GM21367 (cell line): ENCODE results near the gene DDX39B.
A peak's percentile ranks its signal among the peaks of the same experiment; 100 is the strongest.

ENCODE experiments used
- ATAC-seq: cut with Tn5 transposase; IDR thresholded peaks from one replicate; pipeline ENCODE4 v1.9.1; 2021; ENCODE audit not compliant: unreplicated experiment

DDX39B gene

GRCh38 chr6:31548544-31548873, 6.7 kb upstream of the DDX39B start:
- no peak for ATAC-seq

- no peak for ATAC-seq
Measured at GRCh38 chr6:31547727-31548543, 6.1 kb upstream of the DDX39B start.

- ATAC-seq: peak; percentile 42
Measured at GRCh38 chr6:31546958-31547726, 5.3 kb upstream of the DDX39B start, which contains the start of gene NFKBIL1. NFKBIL1 (plus strand) TSS chr6:31547608; CDS start chr6:31547695, 87 bp downstream.

DNA sequence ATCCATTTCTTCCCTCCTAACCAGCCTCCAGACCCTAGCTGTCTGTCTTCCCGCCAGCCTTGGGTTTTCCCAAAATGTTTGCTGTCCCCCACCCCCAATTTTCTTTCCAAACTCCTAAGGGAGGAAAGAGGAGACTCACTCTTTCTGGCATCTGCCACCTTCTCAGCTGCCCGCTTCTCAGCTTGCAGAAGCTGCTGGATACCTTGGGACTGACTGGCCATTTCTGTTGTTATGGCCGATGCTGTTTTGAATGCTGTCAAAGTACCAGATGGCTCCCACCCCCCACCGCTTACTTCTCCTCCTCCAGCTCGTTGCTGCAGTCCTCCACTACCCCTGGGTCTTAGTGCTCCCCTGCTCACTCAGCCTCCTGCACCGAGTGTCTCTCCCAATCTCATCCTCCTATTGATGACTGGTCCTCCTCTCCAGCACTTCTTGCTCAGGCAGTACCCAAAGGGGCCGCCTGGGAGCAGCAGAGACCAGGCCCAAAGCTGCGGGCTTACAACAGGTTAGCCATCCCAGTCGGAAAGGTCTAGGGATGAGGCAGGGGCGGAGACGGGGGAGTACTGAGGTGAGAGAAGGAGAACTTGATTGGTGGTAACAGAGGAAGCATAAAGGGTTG, 4.6 kb upstream of the DDX39B start, which contains the start of gene ATP6V1G2:
ATP6V1G2 (minus strand) TSS at position 270 of the 619 bp plus-strand sequence; CDS start at position 221, 49 bp downstream.
- peak; percentile 36 for ATAC-seq

DNA sequence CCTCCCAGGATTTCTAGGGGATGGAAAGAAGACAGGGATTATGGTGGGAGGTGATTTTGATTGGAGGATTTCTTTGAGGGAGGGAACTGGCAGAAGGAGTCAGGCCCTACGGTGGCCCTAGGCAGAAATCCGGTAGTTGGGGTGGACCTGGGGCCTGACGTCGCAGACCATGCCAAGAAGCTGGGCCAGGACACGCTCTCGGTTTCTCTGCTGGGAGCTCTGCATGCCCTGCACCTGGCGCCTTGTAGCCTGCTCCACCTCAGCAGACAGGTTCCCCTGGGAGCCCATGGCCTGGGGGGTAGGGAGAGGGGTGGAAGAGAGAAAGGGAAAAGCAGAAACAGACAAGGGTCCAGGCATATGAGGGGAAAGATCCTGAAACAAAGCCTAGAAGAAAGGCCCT, 3.5 kb upstream of the DDX39B start:
- no peak for ATAC-seq

GRCh38 chr6:31544676-31545075, 2.9 kb upstream of the DDX39B start:
- no peak for ATAC-seq

- no peak for ATAC-seq
Measured at GRCh38 chr6:31543639-31544038, 1.8 kb upstream of the DDX39B start.

DNA sequence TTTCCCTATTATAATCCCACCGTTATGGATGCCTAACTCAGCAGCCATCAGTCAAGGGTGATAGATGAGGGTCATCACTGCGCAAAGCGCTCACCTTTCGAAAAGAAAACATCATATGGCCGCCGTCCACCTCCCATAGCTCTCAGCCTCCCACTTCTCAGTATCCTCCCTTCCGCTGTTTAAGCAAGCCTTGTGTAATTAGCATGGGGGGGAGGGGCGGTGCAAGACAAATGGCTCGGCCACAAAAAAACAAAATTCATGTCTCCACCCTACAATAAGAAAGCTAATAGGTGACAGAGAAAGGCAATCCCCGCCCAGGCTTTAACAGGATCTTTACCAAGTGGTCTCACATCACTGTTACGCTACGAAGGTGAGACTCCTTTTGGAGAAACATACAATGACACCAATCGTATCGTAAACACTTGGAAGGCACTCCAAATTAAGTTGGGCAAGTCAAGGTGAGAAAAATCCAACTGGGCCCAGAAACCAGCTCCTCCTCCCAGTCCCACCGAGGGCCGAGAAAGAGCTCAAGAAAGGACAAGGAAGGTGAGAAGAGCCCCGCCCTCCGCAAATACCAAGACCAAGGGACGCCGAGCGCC, 645 bp downstream of the DDX39B start:
- ATAC-seq: no peak

- ATAC-seq: no peak
Measured at GRCh38 chr6:31540640-31541039, 1.2 kb downstream of the DDX39B start.

- ATAC-seq: no peak
Measured at GRCh38 chr6:31538805-31539400, 2.9 kb downstream of the DDX39B start.

DNA sequence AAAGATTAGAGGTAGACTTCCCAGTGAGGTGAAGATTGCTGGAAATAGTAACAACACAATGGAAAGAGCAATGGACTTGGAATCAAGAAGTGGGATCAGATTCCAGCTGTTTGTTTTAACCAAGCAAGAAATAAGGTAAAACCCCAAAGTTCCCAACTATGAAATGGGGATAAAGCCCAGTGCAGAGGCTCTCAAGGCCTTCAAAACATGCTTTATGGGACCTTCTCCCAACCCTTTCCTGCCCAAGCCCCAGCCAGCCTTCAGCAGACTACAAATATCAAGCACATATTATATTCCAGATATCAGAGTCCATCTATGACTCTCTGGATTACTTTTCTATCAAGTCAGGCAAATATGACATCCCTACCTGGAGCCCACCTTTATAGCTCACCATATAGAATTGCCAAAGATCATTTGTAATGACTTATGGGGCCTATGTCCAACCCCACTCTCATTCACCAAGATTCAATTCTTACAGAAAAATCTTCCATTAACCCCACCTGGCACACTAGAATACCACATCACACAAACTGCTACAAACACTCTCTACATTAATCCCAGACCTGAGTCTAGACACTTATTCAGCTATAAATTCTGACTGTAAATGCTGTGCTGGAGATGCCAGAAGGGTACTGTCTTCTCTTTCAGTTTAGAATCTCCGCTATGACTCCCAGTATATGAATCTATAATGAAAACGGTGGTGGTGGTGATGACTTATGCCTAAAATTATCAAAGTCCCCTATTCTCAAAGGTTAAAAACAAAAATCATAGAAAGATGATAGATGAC, 6.1 kb downstream of the DDX39B start:
- ATAC-seq: no peak

DNA sequence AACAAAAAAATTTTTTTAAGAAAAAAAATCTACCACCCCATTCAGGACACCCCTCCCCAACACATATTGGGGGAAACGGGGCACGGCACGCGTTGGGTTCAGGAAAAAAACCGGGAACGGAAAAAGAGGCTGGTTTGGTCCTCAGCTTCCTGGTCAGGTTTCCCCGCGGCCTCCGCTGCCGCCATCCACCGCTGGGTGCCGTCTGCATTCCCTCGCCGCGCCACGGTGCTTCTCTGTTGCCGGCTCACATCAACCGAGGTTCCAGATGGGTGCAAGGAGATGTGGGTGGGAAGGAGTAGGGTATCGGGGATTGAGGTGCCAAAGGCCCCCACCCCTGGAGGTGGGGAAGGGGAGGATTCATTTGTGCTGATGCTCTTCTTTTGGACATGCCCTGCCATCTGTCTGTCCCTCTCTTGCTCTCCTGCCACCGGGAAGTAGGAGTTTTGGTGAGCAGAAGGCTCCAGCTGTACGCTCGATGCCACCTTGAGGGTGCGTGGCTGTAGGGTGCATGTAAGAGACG, 7.2 kb downstream of the DDX39B start:
- ATAC-seq: no peak

DNA sequence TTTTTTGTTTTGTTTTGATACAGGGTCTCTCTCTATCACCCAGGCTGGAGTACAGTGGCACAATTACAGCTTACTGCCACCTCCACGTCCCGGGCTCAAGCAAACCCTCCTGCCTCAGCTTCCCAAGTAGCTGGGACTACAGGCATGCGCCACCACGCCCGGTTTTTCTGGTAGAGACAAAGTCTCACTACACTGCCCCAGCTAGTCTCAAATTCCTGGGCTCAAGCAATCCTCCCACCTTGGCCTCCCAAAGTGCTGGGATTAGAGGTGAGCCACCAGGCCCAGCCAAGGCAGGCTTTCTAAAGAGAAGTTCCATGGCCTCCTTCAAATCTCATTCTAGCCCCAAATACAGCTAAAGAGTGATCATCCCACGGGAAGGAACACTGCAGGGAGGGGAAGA, 7.8 kb downstream of the DDX39B start:
- ATAC-seq: no peak

DNA sequence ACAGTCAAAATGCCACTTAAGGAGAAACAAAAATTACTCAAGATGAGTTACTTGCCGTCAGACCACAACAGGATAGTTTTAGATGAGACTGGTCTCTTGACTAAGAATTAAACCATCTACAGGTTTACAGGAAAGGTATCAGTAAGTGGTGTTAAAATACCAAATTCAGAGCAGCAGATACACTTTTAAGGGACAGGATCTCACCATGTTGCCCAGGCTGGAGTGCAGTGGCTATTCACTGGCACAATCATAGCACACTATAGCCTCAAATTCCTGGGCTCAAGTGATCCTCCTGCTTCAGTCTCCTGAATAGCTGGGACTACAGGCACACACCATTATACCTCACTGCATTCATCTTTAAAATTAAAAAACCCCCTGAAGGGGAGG, 8.4 kb downstream of the DDX39B start:
- ATAC-seq: no peak

DNA sequence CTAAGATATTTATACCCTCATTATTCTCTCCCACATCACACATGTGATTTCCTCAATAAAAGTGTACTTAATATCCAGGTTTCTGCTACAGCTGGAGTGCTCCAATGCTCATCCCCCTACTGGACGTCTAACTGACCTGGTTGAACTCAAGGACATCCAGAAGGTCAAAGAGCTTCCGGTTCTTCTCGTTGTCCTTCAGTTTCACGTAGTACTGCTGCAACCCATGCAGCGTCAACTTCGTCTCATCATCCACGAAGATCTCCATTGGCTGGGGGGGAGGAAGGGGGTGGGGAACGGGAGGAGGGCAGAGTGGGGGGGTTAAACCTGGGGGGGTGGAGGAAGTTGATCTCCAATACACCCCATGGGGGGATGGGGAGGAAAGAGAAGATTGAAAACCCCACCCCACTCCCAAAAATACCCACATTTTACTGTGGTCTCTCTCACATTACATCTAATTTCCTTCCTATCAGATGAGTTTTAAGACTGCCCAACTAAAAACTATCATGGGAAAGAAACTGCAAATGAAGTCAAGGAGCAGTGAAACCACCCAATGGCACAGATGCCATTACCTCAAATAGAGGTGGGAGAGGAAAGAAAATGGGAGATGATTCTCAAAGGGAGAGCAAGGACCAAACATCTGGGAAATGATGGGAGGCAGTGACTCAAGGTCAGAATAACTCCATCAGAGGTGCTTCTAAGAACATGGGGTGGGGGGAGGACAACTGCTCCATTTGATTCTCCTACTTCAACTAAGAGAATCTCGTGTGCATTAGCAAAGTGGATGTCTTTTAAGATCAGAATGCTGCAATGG, 9.0 kb downstream of the DDX39B start:
- no peak for ATAC-seq

- no peak for ATAC-seq
Measured at GRCh38 chr6:31531771-31532643, 9.8 kb downstream of the DDX39B start.

DNA sequence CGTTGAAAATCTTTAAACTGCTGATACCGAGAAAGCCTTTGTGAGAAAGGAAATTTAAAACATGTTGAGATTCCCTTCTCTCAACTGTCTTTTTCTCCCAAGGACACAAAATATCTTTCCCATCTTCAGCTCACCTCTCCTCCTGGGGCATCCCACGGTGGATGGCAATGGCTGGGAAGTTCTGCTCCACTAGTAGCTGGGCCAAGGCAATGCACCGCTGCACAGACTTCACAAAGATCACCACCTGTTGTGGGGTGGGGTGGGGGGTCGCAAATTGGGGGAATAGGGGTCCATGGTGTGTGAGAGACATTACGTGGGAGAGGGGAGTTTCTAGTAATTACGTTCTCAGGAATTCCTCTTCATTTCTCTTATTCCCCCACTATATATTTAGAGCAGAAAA, 10.6 kb downstream of the DDX39B start:
- ATAC-seq: no peak

- no peak for ATAC-seq
Measured at GRCh38 chr6:31530659-31531058, 11.1 kb downstream of the DDX39B start.
